ENCODE data around the gene EP400. TPM values are rescaled to one million over a fixed set of nuclear protein-coding genes. Genes with fewer than 3 reads are reported as not detected.
A peak's percentile ranks its signal among the peaks of the same experiment; 100 is the strongest.

Gene EP400
- total and polyA plus RNA-seq, 7 donors, result 8.0 to 24.5 (median 18.4) TPM

GRCh38 chr12:131941987-131942341, 7.8 kb upstream of the EP400 start:
- H3K4me3 ChIP-seq, result no peak overlapping the region
- DNase-seq (no peak), ATAC-seq (peak in 1 of 4 donors; percentile 3)
- H3K36me3 ChIP-seq (ENCODE audit: insufficient read depth in 1 of 2, low read depth in 1 of 2), result peaks cover 3 to 72% of the 10 kb centered on the region in 2 donors
- H3K4me1 ChIP-seq, result no peaks in the 10 kb centered on the region
- 92 to 93% (median 93%) methylated on average over 7 of the region's 7 CpGs for WGBS, 3 donors
- no peak overlapping the region for H3K27ac ChIP-seq
- TF ChIP-seq CTCF (IDR thresholded peaks at IDR 0.05), result no peak
- intact Hi-C loops (cut with DNase I), result no loop called here
- no peaks in the 10 kb centered on the region for H3K27me3 ChIP-seq (ENCODE audit: insufficient read depth in 3 of 3, low read length in 2 of 3)
- no peaks in the 10 kb centered on the region for H3K9me3 ChIP-seq

GRCh38 chr12:131942671-131943070, 7.1 kb upstream of the EP400 start:
- H3K4me3 ChIP-seq, result no peak overlapping the region
- H3K27ac ChIP-seq, result no peak overlapping the region
- intact Hi-C loops (cut with DNase I), result no loop called here
- H3K4me1 ChIP-seq, result no peaks in the 10 kb centered on the region
- no peak for TF ChIP-seq CTCF (IDR thresholded peaks at IDR 0.05)
- no peaks in the 10 kb centered on the region for H3K27me3 ChIP-seq (ENCODE audit: insufficient read depth in 3 of 3, low read length in 2 of 3)
- peaks cover 3 to 70% of the 10 kb centered on the region in 2 donors for H3K36me3 ChIP-seq (ENCODE audit: insufficient read depth in 1 of 2, low read depth in 1 of 2)
- no peak for ATAC-seq
- WGBS, 3 donors, result 91 to 95% (median 94%) methylated on average over 12 of the region's 12 CpGs
- no peaks in the 10 kb centered on the region for H3K9me3 ChIP-seq
- no peak for DNase-seq

- no peak for TF ChIP-seq CTCF (IDR thresholded peaks at IDR 0.05)
- Histone ChIP-seq H3K27ac (no peak overlapping the region), H3K9me3 (no peaks in the 10 kb centered on the region), H3K4me3 (no peak overlapping the region), H3K27me3 (ENCODE audit: insufficient read depth in 3 of 3, low read length in 2 of 3) (no peaks in the 10 kb centered on the region), H3K36me3 (ENCODE audit: insufficient read depth in 1 of 2, low read depth in 1 of 2) (peaks cover 3 to 63% of the 10 kb centered on the region in 2 donors), H3K4me1 (no peaks in the 10 kb centered on the region)
- DNase-seq (no peak), ATAC-seq (no peak)
- intact Hi-C loops (cut with DNase I), result no loop called here
- 94 to 98% (median 95%) methylated on average over 8 of the region's 8 CpGs for WGBS, 3 donors
These were observed 6.4 kb upstream of the EP400 start for GRCh38 chr12:131943389-131943788.

- TF ChIP-seq CTCF (IDR thresholded peaks at IDR 0.05), result no peak
- no peaks in the 10 kb centered on the region for H3K9me3 ChIP-seq
- no peak overlapping the region for H3K27ac ChIP-seq
- H3K27me3 ChIP-seq (ENCODE audit: insufficient read depth in 3 of 3, low read length in 2 of 3), result no peaks in the 10 kb centered on the region
- H3K36me3 ChIP-seq (ENCODE audit: insufficient read depth in 1 of 2, low read depth in 1 of 2), result peaks cover 3 to 62% of the 10 kb centered on the region in 2 donors
- intact Hi-C loops (cut with DNase I), result no loop called here
- 95 to 97% (median 97%) methylated on average over 10 of the region's 10 CpGs for WGBS, 3 donors
- no peak overlapping the region for H3K4me3 ChIP-seq
- H3K4me1 ChIP-seq, result no peaks in the 10 kb centered on the region
- ATAC-seq (no peak), DNase-seq (no peak)
These were observed 5.9 kb upstream of the EP400 start for GRCh38 chr12:131943876-131944275.

- Histone ChIP-seq H3K36me3 (ENCODE audit: insufficient read depth in 1 of 2, low read depth in 1 of 2) (peaks cover 3 to 54% of the 10 kb centered on the region in 2 donors), H3K9me3 (no peaks in the 10 kb centered on the region), H3K4me3 (no peak overlapping the region), H3K27ac (no peak overlapping the region), H3K27me3 (ENCODE audit: insufficient read depth in 3 of 3, low read length in 2 of 3) (no peaks in the 10 kb centered on the region), H3K4me1 (no peaks in the 10 kb centered on the region)
- WGBS, 3 donors, result 89 to 94% (median 90%) methylated on average over 35 of the region's 35 CpGs
- no peak for ATAC-seq
- DNase-seq, result no peak
- intact Hi-C loops (cut with DNase I), result loop anchor here in 1 of 2 donors (5.0 kb wide), 1 partner anchor 47 kb away; no protein-coding TSS in a partner anchor
- no peak for TF ChIP-seq CTCF (IDR thresholded peaks at IDR 0.05)
These were observed 5.0 kb upstream of the EP400 start for GRCh38 chr12:131944601-131945251.
